Omental fat pad (tissue), 4 donors: ENCODE measurements around the gene GMDS. TPM values are rescaled to one million over a fixed set of nuclear protein-coding genes. Genes with fewer than 3 reads are reported as not detected.

Source experiments
- ATAC-seq: fragments of 150-250 bp; one replicate; pipeline ENCODE4 v1.9.1; 2016; ENCODE audit warnings: mild to moderate bottlenecking, moderate library complexity; ENCODE audit not compliant: low FRiP score
- DNase-seq: peaks from one replicate; pipeline ENCODE4 v3.0.0-alpha.2; 2019; ENCODE audit warnings: low spot score
- total RNA-seq, 4 donors: library from RNA; depleted of rRNA; stranded (reverse); fragments of >200 nt; gene quantifications; one replicate each; pipeline ENCODE4 v1.1.0, GENCODE V29; 2016
- TF ChIP-seq, protein P1 (sequence below), 3 donors: fragments of 450-650 bp; IDR thresholded peaks; one replicate each; pipeline ENCODE4 v1.5.1; 2016 to 2017; ENCODE audit warnings: antibody characterized with exemption in 3 of 3, mild to moderate bottlenecking in 3 of 3, moderate library complexity in 2 of 3

GMDS gene
- total RNA-seq, 4 donors from 2014 or later = 5.6 to 20.6 (median 10.7) TPM

DNA sequence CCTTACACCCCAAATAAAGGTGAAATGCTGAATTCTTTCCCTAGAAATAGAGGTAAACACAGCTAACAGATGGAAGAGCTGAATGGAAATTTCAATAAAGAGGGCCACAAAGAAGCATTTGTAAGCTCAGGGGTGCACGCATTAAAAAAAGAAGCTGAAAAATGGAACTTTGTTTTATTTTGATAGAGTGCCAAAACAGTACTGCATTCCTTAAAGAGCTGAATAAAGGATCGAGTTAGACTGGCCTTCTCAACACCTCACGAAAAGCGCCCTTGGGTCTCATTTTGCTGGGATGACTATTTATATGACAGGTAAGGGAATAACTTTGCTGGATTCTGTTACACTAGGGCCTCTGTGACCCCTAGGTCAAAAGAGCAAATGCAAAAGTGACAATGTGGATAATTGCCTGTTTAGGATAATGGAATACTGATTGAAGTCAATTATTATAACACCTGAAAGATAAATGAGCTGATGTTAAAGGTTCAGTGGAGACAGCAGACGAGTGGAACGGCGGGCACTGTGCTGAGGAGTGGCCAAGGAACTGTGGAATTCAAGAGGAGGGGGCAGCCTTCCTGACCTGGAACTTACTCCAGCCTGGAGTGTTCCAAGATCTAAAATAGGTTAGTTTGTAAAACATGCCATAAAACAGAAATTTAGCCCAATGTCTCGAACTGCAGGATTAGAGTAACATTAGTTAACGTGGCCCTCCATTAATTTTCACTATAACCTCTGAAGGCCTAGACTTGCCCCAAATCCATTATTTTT, 467.3 kb downstream of the GMDS start:
- DNase-seq (no peak), ATAC-seq (no peak)
- TF ChIP-seq, protein P1, sequence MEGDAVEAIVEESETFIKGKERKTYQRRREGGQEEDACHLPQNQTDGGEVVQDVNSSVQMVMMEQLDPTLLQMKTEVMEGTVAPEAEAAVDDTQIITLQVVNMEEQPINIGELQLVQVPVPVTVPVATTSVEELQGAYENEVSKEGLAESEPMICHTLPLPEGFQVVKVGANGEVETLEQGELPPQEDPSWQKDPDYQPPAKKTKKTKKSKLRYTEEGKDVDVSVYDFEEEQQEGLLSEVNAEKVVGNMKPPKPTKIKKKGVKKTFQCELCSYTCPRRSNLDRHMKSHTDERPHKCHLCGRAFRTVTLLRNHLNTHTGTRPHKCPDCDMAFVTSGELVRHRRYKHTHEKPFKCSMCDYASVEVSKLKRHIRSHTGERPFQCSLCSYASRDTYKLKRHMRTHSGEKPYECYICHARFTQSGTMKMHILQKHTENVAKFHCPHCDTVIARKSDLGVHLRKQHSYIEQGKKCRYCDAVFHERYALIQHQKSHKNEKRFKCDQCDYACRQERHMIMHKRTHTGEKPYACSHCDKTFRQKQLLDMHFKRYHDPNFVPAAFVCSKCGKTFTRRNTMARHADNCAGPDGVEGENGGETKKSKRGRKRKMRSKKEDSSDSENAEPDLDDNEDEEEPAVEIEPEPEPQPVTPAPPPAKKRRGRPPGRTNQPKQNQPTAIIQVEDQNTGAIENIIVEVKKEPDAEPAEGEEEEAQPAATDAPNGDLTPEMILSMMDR (IDR thresholded peaks at IDR 0.05) = no peak

GRCh38 chr6:1775441-1775840, 470.0 kb downstream of the GMDS start:
- DNase-seq (no peak), ATAC-seq (no peak)
- TF ChIP-seq, protein P1 (IDR thresholded peaks at IDR 0.05) = no peak

GRCh38 chr6:1774226-1774915, 471.0 kb downstream of the GMDS start:
- TF ChIP-seq, protein P1 (IDR thresholded peaks at IDR 0.05) = no peak
- ATAC-seq = no peak
- no peak for DNase-seq

DNA sequence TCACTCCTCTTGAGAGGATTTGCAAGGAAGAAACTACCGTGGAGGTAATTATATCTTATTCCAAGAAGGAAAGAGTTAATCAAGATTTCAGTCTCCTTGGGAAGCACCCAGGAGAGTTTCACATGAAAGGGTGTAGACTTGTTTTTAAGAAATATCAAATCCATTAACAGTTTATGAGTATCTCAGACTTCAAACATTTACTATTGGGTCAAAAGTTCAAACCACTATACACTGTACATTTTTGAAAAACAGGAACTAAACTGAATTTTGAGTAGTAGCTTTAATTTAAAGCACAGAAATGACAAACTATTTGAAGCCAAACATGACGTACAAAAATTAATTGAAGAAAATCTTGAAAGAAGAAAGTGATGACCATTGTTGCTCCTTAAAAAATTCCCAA, 471.7 kb downstream of the GMDS start:
- DNase-seq (no peak), ATAC-seq (no peak)
- TF ChIP-seq, protein P1 (IDR thresholded peaks at IDR 0.05) = no peak

DNA sequence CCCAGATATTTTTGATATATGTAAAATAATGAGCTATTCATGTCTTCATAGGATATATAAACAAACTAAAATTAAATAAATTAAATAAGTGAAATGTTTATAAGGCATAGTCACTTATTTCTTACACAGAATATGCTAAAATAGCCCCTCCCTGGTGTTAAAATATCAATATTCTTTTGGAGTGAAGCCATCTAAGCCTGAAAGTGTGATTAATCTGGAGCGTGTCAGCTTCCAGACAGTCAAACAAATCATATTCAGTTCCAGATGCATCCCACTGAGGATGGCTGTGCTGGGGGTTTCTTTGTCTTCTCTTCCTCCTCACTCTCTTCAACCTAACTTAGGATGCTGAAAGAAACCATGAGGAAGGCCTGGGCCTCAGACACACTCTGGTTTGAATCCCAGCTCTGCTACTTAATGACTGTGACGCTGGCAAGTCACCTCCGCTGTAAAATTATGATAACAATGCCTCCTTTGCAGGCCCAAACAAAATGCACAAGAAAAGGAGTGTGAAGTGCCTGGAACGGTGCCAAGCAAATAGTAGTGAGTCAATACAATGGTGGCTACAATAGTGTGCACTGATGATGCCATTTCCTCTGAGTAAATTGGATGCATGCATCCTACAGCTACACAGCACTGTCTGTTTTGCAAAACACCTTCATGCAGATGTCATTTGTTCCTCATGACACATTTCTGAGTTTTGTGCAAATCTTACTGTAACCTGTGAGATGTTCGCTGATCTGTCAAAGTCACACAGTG, 474.3 kb downstream of the GMDS start:
- DNase-seq = no peak
- TF ChIP-seq, protein P1 (IDR thresholded peaks at IDR 0.05) = no peak

GRCh38 chr6:1770435-1770843, 475.0 kb downstream of the GMDS start:
- ATAC-seq = no peak
- TF ChIP-seq, protein P1 (IDR thresholded peaks at IDR 0.05) = no peak
- no peak for DNase-seq

More for the DNA sequence above, 474.3 kb downstream of the GMDS start:
- ATAC-seq = no peak
